Thyroid gland (tissue), 4 donors: Measurements from ENCODE around the gene TTBK1. TPM values are rescaled to one million over a fixed set of nuclear protein-coding genes. Genes with fewer than 3 reads are reported as not detected.
A peak's percentile ranks its signal among the peaks of the same experiment; 100 is the strongest.

ENCODE experiments used
- DNase-seq, 2 donors: peaks; one replicate each; pipeline ENCODE4 v3.0.0-alpha.2; 2019
- H3K27ac ChIP-seq, 3 donors: fragments of 200-600 bp; sonication (generic); 1 replicate in 2 of 3; 2 replicates in 1 of 3; pipeline ENCODE4 v1.5.1; 2016 to 2019; ENCODE audit warnings: mild to moderate bottlenecking in 1 of 3, moderate library complexity in 1 of 3
- H3K27me3 ChIP-seq: fragments of 200-600 bp; sonication (generic); one replicate; pipeline ENCODE4 v1.5.1; 2019
- H3K36me3 ChIP-seq, 2 donors: fragments of 200-600 bp; sonication (generic); one replicate each; pipeline ENCODE4 v1.5.1; 2016 to 2019
- H3K4me1 ChIP-seq, 2 donors: fragments of 200-600 bp; sonication (generic); one replicate each; pipeline ENCODE4 v1.5.1; 2017 to 2019
- H3K4me3 ChIP-seq, 3 donors: fragments of 200-600 bp; sonication (generic); replicated peaks in 1 of 3; 1 replicate in 2 of 3; 2 replicates in 1 of 3; pipeline ENCODE4 v1.5.1; 2016; ENCODE audit warnings: mild to moderate bottlenecking in 1 of 3
- H3K9me3 ChIP-seq: fragments of 200-600 bp; sonication (generic); one replicate; pipeline ENCODE4 v1.5.1; 2017
- POLR2A ChIP-seq, 2 donors: fragments of 450-650 bp; IDR thresholded peaks; one replicate each; pipeline ENCODE4 v1.6.1; 2017; ENCODE audit warnings: antibody characterized with exemption in 2 of 2, mild to moderate bottlenecking in 2 of 2, moderate library complexity in 1 of 2
- WGBS, 2 donors: methylation state at CpG; one replicate each; pipeline ENCODE4 v1.1.5; 2017; 5-methylcytosine and 5-hydroxymethylcytosine counted together
- intact Hi-C: fragments of 100-400 bp; cut with DNase I; formaldehyde crosslinking; loops from one replicate; pipeline ENCODE4 v1.15.1; 2023
- total RNA-seq, 4 donors: library from RNA; depleted of rRNA; stranded (reverse); fragments of >200 nt; gene quantifications; one replicate each; pipeline ENCODE4 v1.2.3, GENCODE V29; 2016
- TF ChIP-seq, protein P1 (sequence below), 6 experiments: fragments of 200-600 bp in 3 of 6; fragments of 450-650 bp in 3 of 6; sonication (generic) in 3 of 6; IDR thresholded peaks; one replicate each; pipeline ENCODE4 v1.5.1; 2016 to 2019; ENCODE audit warnings: antibody characterized with exemption in 6 of 6, mild to moderate bottlenecking in 2 of 6, inconsistent platforms in 1 of 6, moderate library complexity in 1 of 6

The TTBK1 gene
- total RNA-seq, 4 donors from 2014 or later: 0.11 to 0.15 TPM; not detected in 2

DNA sequence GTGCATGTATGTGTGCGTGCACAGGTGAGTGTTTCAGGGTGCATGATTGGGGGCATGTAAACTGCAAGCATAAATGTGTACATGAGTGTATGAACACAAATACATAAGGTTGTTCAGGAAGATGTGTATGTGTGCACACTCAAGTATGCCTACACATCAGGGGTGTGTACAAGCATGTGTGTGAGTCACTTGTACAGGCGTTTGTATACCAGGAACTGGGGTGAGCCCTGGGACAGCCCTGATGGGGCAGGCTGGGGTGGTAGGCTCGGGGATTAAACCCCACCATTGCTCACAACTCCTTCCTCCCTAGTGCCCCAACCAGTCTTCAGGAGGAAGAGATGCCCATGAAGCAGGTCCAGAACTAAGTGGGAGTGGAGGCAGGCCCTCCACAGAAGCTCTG lies 61.1 kb downstream of the TTBK1 start:
- Histone ChIP-seq H3K9me3 (no peaks in the 10 kb centered on the region), H3K27ac (no peak overlapping the region), H3K36me3 (no peaks in the 10 kb centered on the region), H3K4me3 (no peak overlapping the region), H3K27me3 (no peaks in the 10 kb centered on the region), H3K4me1 (peaks cover 9 to 12% of the 10 kb centered on the region in 2 donors)
- no peak for TF ChIP-seq POLR2A (IDR thresholded peaks at IDR 0.05)
- TF ChIP-seq, protein P1, sequence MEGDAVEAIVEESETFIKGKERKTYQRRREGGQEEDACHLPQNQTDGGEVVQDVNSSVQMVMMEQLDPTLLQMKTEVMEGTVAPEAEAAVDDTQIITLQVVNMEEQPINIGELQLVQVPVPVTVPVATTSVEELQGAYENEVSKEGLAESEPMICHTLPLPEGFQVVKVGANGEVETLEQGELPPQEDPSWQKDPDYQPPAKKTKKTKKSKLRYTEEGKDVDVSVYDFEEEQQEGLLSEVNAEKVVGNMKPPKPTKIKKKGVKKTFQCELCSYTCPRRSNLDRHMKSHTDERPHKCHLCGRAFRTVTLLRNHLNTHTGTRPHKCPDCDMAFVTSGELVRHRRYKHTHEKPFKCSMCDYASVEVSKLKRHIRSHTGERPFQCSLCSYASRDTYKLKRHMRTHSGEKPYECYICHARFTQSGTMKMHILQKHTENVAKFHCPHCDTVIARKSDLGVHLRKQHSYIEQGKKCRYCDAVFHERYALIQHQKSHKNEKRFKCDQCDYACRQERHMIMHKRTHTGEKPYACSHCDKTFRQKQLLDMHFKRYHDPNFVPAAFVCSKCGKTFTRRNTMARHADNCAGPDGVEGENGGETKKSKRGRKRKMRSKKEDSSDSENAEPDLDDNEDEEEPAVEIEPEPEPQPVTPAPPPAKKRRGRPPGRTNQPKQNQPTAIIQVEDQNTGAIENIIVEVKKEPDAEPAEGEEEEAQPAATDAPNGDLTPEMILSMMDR (IDR thresholded peaks at IDR 0.05): no peak
- 80 to 84% methylated on average over 3 of the region's 3 CpGs for WGBS, 2 donors
- no peak for DNase-seq
- intact Hi-C loops: no loop called here

DNA sequence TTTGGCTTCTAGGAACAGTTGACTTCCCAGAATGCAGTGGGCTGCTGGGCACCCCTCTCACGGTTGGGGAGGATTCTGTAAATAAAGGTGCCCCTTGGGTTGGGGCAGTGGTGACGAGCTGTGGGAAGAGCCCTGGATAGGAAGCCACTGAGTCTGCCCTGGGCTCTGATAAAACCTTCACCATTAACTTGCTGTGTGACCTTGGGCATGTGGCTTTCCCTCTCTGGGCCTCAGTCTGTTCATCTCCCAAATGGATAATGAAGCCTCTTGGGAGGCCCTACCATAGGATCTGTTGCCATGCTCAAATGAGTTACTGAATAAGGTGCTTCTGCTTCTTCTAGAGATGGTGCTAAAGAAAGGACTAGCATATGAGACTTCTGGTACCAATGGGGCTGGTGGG lies 61.6 kb downstream of the TTBK1 start:
- H3K36me3 ChIP-seq: no peaks in the 10 kb centered on the region
- no peak for DNase-seq
- intact Hi-C loops: no loop called here
- no peak overlapping the region for H3K27ac ChIP-seq
- WGBS, 2 donors: 90 to 93% methylated on average over 2 of the region's 2 CpGs
- no peaks in the 10 kb centered on the region for H3K9me3 ChIP-seq
- TF ChIP-seq, protein P1 (IDR thresholded peaks at IDR 0.05): no peak
- TF ChIP-seq POLR2A (IDR thresholded peaks at IDR 0.05): no peak
- no peak overlapping the region for H3K4me3 ChIP-seq
- H3K4me1 ChIP-seq: peaks cover 9 to 12% of the 10 kb centered on the region in 2 donors
- H3K27me3 ChIP-seq: no peaks in the 10 kb centered on the region

DNA sequence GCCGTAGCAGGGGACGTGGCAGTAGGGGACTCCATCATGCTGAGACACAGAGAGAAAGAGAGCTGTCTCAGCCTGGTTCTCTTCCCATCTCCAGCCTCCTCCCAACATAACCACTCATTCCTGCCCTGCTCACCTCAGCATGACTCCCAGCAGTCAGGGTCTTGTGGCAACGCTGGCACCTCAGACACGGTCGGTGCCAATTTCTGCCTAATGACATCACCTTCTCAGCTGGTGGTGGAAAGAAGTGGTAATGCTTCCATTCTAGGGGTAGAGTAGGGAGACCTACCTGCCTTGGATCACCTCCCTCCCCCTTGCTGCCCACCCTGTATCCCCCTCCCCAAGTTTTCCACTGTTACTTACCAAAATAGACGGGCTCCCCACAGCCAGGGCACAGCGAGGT lies 62.8 kb downstream of the TTBK1 start:
- WGBS, 2 donors: 87 to 97% methylated on average over 7 of the region's 7 CpGs
- no peak overlapping the region for H3K27ac ChIP-seq

DNA sequence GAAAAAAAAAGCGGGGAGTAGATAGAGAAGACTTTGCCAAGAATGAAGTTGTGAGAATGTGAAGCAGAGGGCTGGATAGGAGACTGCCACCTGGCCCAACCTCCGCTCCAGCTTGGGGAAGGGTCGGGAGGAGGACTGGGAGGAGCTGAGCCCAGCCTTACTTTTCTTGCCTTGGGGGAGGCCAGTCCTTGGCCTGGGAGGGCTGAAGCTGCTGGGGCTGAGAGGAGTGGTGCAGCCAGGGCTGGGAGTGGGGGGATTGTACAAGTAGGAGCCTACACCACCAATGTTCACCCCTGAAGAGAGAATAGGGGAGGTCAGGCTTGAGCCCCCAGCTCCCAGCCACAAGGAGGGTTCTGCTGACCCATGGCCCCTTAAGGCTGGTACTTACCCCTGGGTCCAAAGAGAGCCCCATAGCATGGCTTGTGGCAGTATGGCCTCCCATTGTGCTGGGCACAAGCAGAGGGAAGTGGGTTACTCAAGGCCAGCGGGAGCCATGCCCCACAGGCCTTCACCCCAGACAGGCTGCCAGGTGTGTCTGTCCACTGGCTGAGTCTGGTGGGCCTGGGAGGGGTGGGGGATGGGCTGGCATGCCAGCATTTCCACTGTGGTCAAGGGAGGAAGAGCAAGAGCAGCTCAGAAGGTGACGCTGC lies 64.3 kb downstream of the TTBK1 start:
- peaks cover 9 to 12% of the 10 kb centered on the region in 2 donors for H3K4me1 ChIP-seq
- TF ChIP-seq POLR2A (IDR thresholded peaks at IDR 0.05): no peak
- TF ChIP-seq, protein P1 (IDR thresholded peaks at IDR 0.05): no peak
- intact Hi-C loops: no loop called here
- 86 to 90% methylated on average over 4 of the region's 5 CpGs for WGBS, 2 donors
- no peak overlapping the region for H3K4me3 ChIP-seq
- H3K27me3 ChIP-seq: no peaks in the 10 kb centered on the region
- no peaks in the 10 kb centered on the region for H3K36me3 ChIP-seq
- H3K9me3 ChIP-seq: no peaks in the 10 kb centered on the region
- no peak for DNase-seq
- no peak overlapping the region for H3K27ac ChIP-seq

More for the DNA sequence above, 62.8 kb downstream of the TTBK1 start:
- Histone ChIP-seq H3K9me3 (no peaks in the 10 kb centered on the region), H3K27me3 (no peaks in the 10 kb centered on the region), H3K36me3 (no peaks in the 10 kb centered on the region), H3K4me3 (no peak overlapping the region), H3K4me1 (peaks cover 9 to 12% of the 10 kb centered on the region in 2 donors)
- no peak for DNase-seq
- intact Hi-C loops: no loop called here
- TF ChIP-seq, protein P1 (IDR thresholded peaks at IDR 0.05): no peak
- TF ChIP-seq POLR2A (IDR thresholded peaks at IDR 0.05): no peak

DNA sequence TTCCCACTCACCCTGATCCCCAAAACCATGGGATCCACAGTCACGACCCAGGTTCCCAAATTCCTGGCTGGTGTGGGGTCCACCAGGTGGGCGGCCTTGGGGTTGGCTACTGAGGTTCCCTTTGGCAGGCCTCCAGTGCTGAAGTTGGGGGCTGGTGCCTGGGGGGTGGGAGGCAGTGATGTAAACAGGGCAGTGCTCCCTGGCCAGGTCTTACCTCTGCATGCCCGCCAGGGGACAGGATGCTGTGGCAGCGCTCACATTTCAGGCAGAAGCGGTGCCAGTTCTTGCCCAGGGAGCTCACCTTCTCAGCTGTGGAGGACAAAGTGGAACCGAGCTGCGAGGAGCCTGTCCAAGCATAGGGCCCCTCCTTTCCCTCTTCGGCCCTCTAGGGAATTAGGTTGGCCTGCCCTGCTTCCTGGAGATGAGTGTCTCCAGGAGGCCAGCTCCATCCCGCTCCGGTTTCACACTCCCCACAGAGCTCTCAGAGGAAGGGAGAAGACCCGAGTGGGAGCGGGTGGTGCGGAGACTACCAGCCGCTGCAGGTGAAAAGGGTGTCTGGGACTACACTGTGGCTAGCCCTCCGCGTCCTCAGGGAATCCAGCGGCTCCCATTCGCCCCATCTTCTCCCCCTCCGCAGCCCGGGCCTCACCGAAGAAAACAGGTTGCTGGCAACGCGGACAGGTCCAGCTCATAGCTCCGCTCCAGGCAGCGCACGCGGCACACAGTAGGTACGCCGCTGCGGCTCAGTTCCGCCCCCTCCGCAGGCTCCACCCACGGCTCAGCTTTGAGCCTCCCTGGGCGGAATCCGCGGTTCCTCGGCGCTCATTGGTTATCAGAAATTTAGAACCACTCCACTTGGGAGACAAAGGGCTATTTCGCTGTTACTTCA lies 65.1 kb downstream of the TTBK1 start, which contains the start of gene CRIP3:
CRIP3 (minus strand) TSS at position 726 of the 889 bp plus-strand sequence; CDS start at position 692, 34 bp downstream.
- Histone ChIP-seq H3K4me1 (peaks cover 9 to 12% of the 10 kb centered on the region in 2 donors), H3K36me3 (no peaks in the 10 kb centered on the region), H3K27me3 (no peaks in the 10 kb centered on the region), H3K9me3 (no peaks in the 10 kb centered on the region), H3K4me3 (peak within 1 kb of the TSS in 1 of 3 donors; percentile 21), H3K27ac (no peak within 1 kb of the TSS)
- peak; percentile 54 to 57 for DNase-seq
- intact Hi-C loops: no loop called here
- no peak for TF ChIP-seq POLR2A (IDR thresholded peaks at IDR 0.05)
- TF ChIP-seq, protein P1 (IDR thresholded peaks at IDR 0.05): peak in 3 of 6 experiments; percentile 18 to 48 (median 46)
- 9 to 25% methylated on average over 4 to 6 of the region's 39 CpGs for WGBS, 2 donors
